ENCODE measurements around the gene CTCFL. TPM values are rescaled to one million over a fixed set of nuclear protein-coding genes. Genes with fewer than 3 reads are reported as not detected.

Gene CTCFL
- total and polyA plus RNA-seq, 4 donors, result 0.05 to 0.08 (median 0.08) TPM; not detected in 1

GRCh38 chr20:57507477-57507876, 17.5 kb downstream of the CTCFL start:
- Histone ChIP-seq H3K36me3 (ENCODE audit: control insufficient read depth in 4 of 4, insufficient read depth in 3 of 4, low read depth in 1 of 4, low read length in 3 of 4) (no peaks in the 10 kb centered on the region), H3K27me3 (ENCODE audit: control insufficient read depth in 4 of 4, insufficient read depth in 4 of 4, low read length in 3 of 4) (no peaks in the 10 kb centered on the region), H3K4me1 (ENCODE audit: control insufficient read depth in 4 of 4, insufficient read depth in 4 of 4, low read length in 3 of 4) (peaks cover 0 to 4% (median 0%) of the 10 kb centered on the region in 4 donors), H3K9me3 (ENCODE audit: control insufficient read depth in 4 of 4, low read length in 3 of 4) (no peaks in the 10 kb centered on the region), H3K9ac (ENCODE audit: low read depth in 1 of 2, low read length in 2 of 2) (no peak overlapping the region), H3K4me3 (ENCODE audit: low read depth in 1 of 3, low read length in 3 of 3) (no peak overlapping the region), H3K27ac (ENCODE audit: low read depth in 1 of 2, low read length in 2 of 2) (no peak overlapping the region)
- WGBS, result 77% methylated on average over 6 of the region's 6 CpGs
- DNase-seq (ENCODE audit: low spot score), result no peak
- TF ChIP-seq SP1 (IDR thresholded peaks at IDR 0.05), result no peak
- TF ChIP-seq TAF1 (conservative IDR thresholded peaks at IDR 0.05), result no peak
- no peak for TF ChIP-seq RXRA (IDR thresholded peaks at IDR 0.05)

- no peak for DNase-seq (ENCODE audit: low spot score)
- H3K9ac ChIP-seq (ENCODE audit: low read depth in 1 of 2, low read length in 2 of 2), result no peak overlapping the region
- no peak overlapping the region for H3K4me3 ChIP-seq (ENCODE audit: low read depth in 1 of 3, low read length in 3 of 3)
- TF ChIP-seq EGR1 (IDR thresholded peaks at IDR 0.05; ENCODE audit: low read depth in 2 of 2) (no peak), JUND (IDR thresholded peaks at IDR 0.05) (no peak), YY1 (IDR thresholded peaks at IDR 0.05) (no peak), RAD21 (IDR thresholded peaks at IDR 0.05) (no peak), ATF3 (IDR thresholded peaks at IDR 0.05) (no peak), TAF1 (conservative IDR thresholded peaks at IDR 0.05) (no peak), CTCF (IDR thresholded peaks at IDR 0.05; ENCODE audit: low read depth, low read length, missing input control) (no peak), FOXA2 (IDR thresholded peaks at IDR 0.05) (no peak), HNF4A (conservative IDR thresholded peaks at IDR 0.05) (no peak), HNF4G (IDR thresholded peaks at IDR 0.05) (no peak), RXRA (IDR thresholded peaks at IDR 0.05) (no peak), ZBTB33 (IDR thresholded peaks at IDR 0.05) (no peak), NR2F2 (IDR thresholded peaks at IDR 0.05) (no peak), FOXA1 (IDR thresholded peaks at IDR 0.05) (no peak), REST (IDR thresholded peaks at IDR 0.05) (no peak), SP1 (IDR thresholded peaks at IDR 0.05) (no peak), MAX (IDR thresholded peaks at IDR 0.05) (no peak), GABPA (IDR thresholded peaks at IDR 0.05 in 1 of 2, conservative IDR thresholded peaks at IDR 0.05 in 1 of 2) (no peak)
- no peak overlapping the region for H3K27ac ChIP-seq (ENCODE audit: low read depth in 1 of 2, low read length in 2 of 2)
- H3K9me3 ChIP-seq (ENCODE audit: control insufficient read depth in 4 of 4, low read length in 3 of 4), result no peaks in the 10 kb centered on the region
- no peaks in the 10 kb centered on the region for H3K27me3 ChIP-seq (ENCODE audit: control insufficient read depth in 4 of 4, insufficient read depth in 4 of 4, low read length in 3 of 4)
- 72% methylated on average over 6 of the region's 6 CpGs for WGBS
- H3K36me3 ChIP-seq (ENCODE audit: control insufficient read depth in 4 of 4, insufficient read depth in 3 of 4, low read depth in 1 of 4, low read length in 3 of 4), result no peaks in the 10 kb centered on the region
- peaks cover 0 to 4% (median 0%) of the 10 kb centered on the region in 4 donors for H3K4me1 ChIP-seq (ENCODE audit: control insufficient read depth in 4 of 4, insufficient read depth in 4 of 4, low read length in 3 of 4)
Observed at GRCh38 chr20:57505979-57506378, 19.0 kb downstream of the CTCFL start.

Measured in liver (tissue), 9 donors.